Effector memory CD4-positive, alpha-beta T cell (primary cell): ENCODE data around the gene FAM209B.
"Not testable (repeated sequence)": the region's sequence is repeated elsewhere in the genome, so short reads cannot be mapped to it uniquely, and the experiment has no call there.

Source experiments
- DNase-seq, 3 donors: peaks; one replicate each; pipeline ENCODE4 v3.0.0-alpha.2; 2020
- H3K27ac ChIP-seq: 2 replicates; pipeline ENCODE4 v1.7.0; 2013; ENCODE audit warnings: mild to moderate bottlenecking, low read length, moderate library complexity; ENCODE audit not compliant: insufficient read depth, poor library complexity, severe bottlenecking
- H3K27me3 ChIP-seq: replicated peaks from 2 replicates; pipeline ENCODE4 v1.7.0; 2013; ENCODE audit warnings: mild to moderate bottlenecking, low read length; ENCODE audit not compliant: insufficient read depth, control insufficient read depth, poor library complexity, severe bottlenecking
- H3K36me3 ChIP-seq: 2 replicates; pipeline ENCODE4 v1.7.0; 2013; ENCODE audit warnings: mild to moderate bottlenecking, low read length, moderate library complexity; ENCODE audit not compliant: control insufficient read depth, insufficient read depth
- H3K4me1 ChIP-seq: 2 replicates; pipeline ENCODE4 v1.7.0; 2013; ENCODE audit warnings: low read length, mild to moderate bottlenecking; ENCODE audit not compliant: control insufficient read depth, insufficient read depth, poor library complexity, severe bottlenecking
- H3K4me3 ChIP-seq: 2 replicates; pipeline ENCODE4 v1.7.0; 2013; ENCODE audit warnings: low read length, low read depth, mild to moderate bottlenecking; ENCODE audit not compliant: insufficient read depth, poor library complexity, severe bottlenecking
- H3K9me3 ChIP-seq: 2 replicates; pipeline ENCODE4 v1.7.0; 2013; ENCODE audit warnings: mild to moderate bottlenecking, low read length, moderate library complexity; ENCODE audit not compliant: control insufficient read depth

Gene FAM209B

DNA sequence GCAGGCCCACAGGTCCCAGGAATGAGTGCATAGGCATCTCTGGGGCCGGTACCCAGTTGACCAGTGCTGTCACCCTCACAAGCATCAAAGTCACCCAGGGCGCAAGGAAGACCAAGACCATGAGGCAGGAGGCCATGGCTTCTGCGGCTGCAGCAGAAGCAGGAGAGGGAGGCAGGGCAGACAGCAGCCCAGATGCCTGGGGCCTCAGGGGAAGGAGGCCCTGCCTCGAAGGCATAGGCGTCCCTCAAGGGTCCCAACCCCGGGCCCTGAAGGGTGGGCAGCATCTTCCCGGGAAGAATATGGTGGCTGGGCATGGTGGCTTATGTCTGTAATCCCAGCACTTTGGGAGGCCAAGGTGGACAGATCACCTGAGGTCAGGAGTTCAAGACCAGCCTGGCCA lies 5.5 kb upstream of the FAM209B start:
- H3K27ac ChIP-seq = no peak overlapping the region
- no peak overlapping the region for H3K4me3 ChIP-seq
- no peaks in the 10 kb centered on the region for H3K36me3 ChIP-seq
- no peaks in the 10 kb centered on the region for H3K9me3 ChIP-seq
- DNase-seq = no peak
- peaks cover 1% of the 10 kb centered on the region for H3K4me1 ChIP-seq
- no peaks in the 10 kb centered on the region for H3K27me3 ChIP-seq

DNA sequence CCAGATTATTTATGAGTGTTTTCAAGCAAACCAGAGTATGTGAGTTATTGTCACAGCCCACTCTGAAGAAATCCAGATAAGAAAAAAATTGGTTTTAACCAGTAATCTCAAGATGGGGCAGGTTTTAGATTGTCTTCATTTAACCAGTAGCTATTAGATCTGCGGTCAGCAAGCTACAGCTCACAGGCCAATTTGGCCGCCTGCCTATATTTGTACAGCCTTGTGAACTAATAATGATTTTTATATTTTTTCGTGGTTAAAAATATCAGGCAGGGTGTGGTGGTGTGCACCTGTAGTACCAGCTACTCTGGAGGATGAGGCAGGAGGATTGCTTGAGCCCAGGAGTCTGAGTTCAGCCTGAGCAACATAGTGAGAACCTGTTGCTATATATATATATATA lies 5.0 kb downstream of the FAM209B start:
- DNase-seq = no peak
- Histone ChIP-seq H3K4me1 (no peaks in the 10 kb centered on the region), H3K4me3 (no peak overlapping the region), H3K27me3 (no peaks in the 10 kb centered on the region), H3K27ac (no peak overlapping the region), H3K36me3 (no peaks in the 10 kb centered on the region), H3K9me3 (no peaks in the 10 kb centered on the region)

DNA sequence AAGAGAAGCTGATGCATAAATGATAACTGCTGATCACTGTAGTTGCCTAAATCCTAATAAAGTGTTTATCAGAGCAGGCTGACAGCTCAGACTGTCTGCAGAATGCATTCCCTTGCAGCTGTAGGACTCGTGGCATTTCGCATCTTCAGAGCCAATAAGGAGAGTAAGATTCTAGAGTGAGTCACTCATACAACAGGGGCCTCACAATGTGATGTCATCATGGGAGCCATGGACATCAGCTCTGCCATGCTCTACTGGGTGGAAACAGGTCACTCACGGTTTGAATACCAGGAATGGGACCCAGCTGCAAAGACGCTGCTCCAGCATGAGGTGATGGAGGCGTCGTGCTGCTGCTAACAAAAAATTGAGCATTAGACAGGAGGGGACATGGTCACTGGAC lies 7.4 kb downstream of the FAM209B start:
- H3K36me3 ChIP-seq = no peaks in the 10 kb centered on the region
- H3K4me3 ChIP-seq = no peak overlapping the region
- H3K27me3 ChIP-seq = no peaks in the 10 kb centered on the region
- H3K9me3 ChIP-seq = no peaks in the 10 kb centered on the region
- H3K4me1 ChIP-seq = no peaks in the 10 kb centered on the region
- DNase-seq = no peak
- no peak overlapping the region for H3K27ac ChIP-seq

DNA sequence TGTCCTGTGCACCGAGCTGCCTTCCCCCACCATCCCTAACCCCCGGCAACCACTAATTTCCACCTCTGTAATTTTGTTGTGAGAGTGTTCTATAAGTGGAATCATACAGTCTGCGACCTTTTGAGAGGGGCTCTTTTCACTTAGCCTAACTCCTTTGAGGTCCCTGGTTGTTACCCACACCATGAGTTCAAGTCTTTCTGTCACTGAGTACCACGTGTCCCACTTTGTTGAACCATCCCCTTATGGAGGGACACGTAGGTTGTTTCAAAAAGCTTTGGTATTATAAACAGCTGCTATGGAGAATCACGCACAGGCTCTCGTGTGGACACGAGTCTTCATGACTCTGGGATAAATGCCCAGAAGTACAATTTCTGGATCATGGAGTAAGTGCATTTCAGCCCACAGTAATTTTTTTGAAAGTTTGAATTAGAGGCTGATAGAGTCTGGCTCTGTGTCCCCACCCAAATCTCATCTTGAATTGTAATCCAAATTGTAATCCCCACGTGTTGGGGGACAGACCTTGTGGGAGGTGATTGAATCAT lies 9.5 kb downstream of the FAM209B start:
- H3K9me3 ChIP-seq = no peaks in the 10 kb centered on the region
- H3K36me3 ChIP-seq = no peaks in the 10 kb centered on the region
- H3K27ac ChIP-seq = no peak overlapping the region
- H3K4me3 ChIP-seq = no peak overlapping the region
- H3K27me3 ChIP-seq = no peaks in the 10 kb centered on the region
- no peaks in the 10 kb centered on the region for H3K4me1 ChIP-seq
- DNase-seq = no peak

DNA sequence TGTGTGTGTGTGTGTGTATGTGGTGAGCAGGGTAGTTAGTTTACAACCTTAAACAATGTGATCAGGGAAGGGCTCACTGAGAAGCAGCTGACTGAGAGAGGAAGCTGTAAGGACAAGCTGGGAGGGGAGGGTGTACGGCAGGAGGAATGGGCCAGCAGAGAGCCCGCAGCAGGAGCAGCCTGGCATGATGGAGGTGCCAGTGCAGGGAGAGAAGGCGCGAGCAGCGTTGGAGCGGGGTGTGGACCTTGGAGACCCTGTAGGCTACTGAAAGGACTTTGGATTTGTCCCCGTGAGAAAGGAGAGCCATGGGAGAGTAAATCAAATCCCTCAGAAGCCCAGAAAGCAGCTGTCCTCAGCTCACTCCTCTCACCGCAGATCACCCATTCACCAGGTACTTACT lies 18.5 kb downstream of the FAM209B start:
- no peaks in the 10 kb centered on the region for H3K36me3 ChIP-seq
- H3K27me3 ChIP-seq = no peaks in the 10 kb centered on the region
- no peaks in the 10 kb centered on the region for H3K4me1 ChIP-seq
- DNase-seq = no peak
- H3K9me3 ChIP-seq = no peaks in the 10 kb centered on the region
- H3K4me3 ChIP-seq = no peak overlapping the region
- no peak overlapping the region for H3K27ac ChIP-seq

DNA sequence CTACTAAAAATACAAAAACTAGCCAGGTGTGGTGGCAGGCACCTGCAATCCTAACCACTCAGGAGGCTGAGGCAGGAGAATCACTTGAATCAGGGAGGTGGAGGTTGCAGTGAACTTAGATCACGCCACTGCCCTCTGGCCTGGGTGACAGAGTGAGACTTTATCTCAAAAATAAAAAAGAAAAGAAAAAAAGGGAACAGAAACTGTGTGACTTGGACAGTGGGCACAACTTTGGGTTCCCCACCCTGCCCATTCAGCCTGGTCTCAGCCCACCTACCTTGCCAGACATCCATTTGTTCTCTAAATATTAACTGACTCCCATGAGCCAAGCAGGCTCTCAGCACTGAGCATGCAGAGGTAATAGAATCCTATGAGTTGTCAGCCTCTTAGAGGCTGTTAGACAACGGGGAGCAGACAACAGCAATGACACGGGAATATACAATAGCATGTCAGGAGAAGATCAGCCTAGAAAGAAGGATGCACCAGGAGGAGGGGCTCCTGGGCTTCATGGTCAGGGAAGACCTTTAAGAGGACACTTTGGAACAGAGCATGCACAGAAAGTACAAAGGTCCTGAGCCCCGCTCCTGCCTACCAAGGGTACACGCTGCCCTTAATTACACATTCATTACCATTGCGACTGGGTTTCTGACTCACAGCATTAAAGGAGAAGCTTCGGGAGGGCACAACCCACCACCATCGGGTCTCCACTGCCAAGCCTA lies 20.0 kb downstream of the FAM209B start:
- Histone ChIP-seq H3K27me3 (no peaks in the 10 kb centered on the region), H3K27ac (no peak overlapping the region), H3K4me3 (no peak overlapping the region), H3K4me1 (no peaks in the 10 kb centered on the region), H3K36me3 (no peaks in the 10 kb centered on the region), H3K9me3 (no peaks in the 10 kb centered on the region)
- DNase-seq = no peak

DNA sequence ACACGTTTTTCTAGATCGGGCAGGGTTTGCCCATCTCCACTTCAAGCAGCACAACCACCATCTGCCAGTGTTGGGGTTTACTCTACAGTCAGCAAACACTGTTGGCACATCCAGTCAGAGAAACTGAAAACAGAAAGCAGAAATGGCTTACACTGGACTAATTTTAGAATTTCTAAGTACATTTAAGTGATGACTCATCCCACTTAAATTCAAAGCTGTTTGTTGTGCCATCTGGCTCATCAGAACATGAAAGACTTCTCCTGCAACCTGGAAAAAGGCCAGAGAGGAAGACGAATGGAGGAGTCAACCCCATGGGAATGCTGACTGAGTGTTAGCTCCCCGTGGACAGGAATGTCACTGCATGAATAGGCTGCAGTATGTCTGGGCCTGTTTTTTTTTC lies 21.8 kb downstream of the FAM209B start:
- Histone ChIP-seq H3K4me3 (no peak overlapping the region), H3K27me3 (no peaks in the 10 kb centered on the region), H3K36me3 (no peaks in the 10 kb centered on the region), H3K4me1 (no peaks in the 10 kb centered on the region), H3K27ac (no peak overlapping the region), H3K9me3 (no peaks in the 10 kb centered on the region)
- DNase-seq = no peak

DNA sequence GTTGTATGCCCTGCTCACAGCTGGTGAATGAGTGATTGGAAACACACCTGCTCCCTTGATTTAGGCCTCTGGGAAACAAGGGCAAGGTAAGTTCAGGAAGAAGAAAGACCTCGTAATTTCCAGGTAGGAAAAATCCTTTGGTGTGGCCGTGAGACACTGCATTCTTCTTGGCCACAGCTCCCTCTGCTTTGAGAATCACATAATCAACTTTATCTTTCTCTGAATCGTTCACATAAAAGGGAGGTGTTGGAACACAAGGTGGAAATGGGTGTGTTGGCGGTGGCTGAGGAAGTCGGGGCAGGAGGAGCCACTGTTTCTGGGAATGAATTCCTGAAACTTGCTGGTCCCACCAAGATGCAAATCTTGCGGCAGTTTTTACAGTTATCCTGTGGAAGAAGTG lies 25.9 kb downstream of the FAM209B start:
- no peak for DNase-seq
- no peaks in the 10 kb centered on the region for H3K36me3 ChIP-seq
- H3K4me3 ChIP-seq = no peak overlapping the region
- no peaks in the 10 kb centered on the region for H3K9me3 ChIP-seq
- H3K27me3 ChIP-seq = no peaks in the 10 kb centered on the region
- no peak overlapping the region for H3K27ac ChIP-seq
- H3K4me1 ChIP-seq = no peaks in the 10 kb centered on the region

DNA sequence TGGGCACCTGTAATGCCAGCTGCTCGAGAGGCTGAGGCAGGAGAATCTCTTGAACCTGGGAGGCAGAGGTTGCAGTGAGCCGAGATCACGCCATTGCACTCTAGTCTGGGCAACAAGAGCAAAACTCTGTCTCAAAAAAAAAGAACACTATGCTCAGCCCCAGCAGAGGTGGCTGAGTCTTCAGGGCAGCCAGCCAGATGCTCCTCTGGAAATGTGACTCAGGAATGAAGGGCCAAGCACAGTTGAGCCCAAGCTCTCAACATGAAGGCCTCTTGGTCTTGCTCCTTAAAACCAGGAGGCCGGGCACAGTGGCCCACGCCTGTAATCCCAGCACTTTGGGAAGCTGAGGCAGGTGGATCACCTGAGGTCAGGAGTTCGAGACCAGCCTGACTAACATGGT lies 31.5 kb downstream of the FAM209B start:
- not testable (repeated sequence) for DNase-seq, H3K4me3 ChIP-seq, H3K4me1 ChIP-seq, H3K27me3 ChIP-seq, H3K9me3 ChIP-seq, H3K27ac ChIP-seq, H3K36me3 ChIP-seq

DNA sequence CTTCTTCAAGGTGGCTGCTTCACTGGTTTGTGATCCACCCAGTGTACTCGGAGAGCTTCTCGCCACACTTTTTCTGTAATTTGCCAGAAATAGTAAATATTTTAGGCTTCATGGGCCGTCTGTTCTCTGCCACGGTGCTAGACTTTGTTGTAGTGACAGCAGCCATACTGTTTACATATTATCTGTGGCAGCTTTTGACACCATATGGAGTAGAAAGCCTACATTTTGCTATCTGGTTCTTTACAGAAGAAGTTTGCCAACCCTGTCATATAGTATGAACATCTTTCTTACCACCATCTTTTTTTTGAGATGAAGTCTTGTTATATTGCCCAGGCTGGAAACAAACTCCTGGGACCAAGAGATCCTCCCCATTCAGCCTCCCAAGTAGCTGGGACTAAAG lies 32.5 kb downstream of the FAM209B start:
- Histone ChIP-seq H3K27ac (no peak overlapping the region), H3K4me3 (no peak overlapping the region)
- no peak for DNase-seq

More for the DNA sequence above, 32.5 kb downstream of the FAM209B start:
- no peaks in the 10 kb centered on the region for H3K36me3 ChIP-seq
- H3K9me3 ChIP-seq = no peaks in the 10 kb centered on the region
- H3K4me1 ChIP-seq = no peaks in the 10 kb centered on the region
- H3K27me3 ChIP-seq = no peaks in the 10 kb centered on the region
